MM.1S (cell line): Measurements from ENCODE around the gene SLC35G3.

ENCODE experiments used
- DNase-seq: peaks from one replicate; pipeline ENCODE4 v3.0.0-alpha.2; 2015
- H2AFZ ChIP-seq: fragments of 300-600 bp; sonication (generic); 2 replicates; pipeline ENCODE4 v1.6.0; 2016; ENCODE audit warnings: antibody characterized with exemption, low read length
- H3F3A ChIP-seq: fragments of 300-600 bp; sonication (generic); 2 replicates; pipeline ENCODE4 v1.6.1; 2016; ENCODE audit warnings: mild to moderate bottlenecking, antibody characterized with exemption, low read length, moderate library complexity, mixed read lengths; ENCODE audit not compliant: insufficient read depth
- H3K27ac ChIP-seq: fragments of 300-600 bp; sonication (generic); 2 replicates; pipeline ENCODE4 v1.5.1; 2016; ENCODE audit warnings: mild to moderate bottlenecking, low read length
- H3K27me3 ChIP-seq: fragments of 300-600 bp; sonication (generic); replicated peaks from 2 replicates; pipeline ENCODE4 v1.6.0; 2016; ENCODE audit warnings: low read length; ENCODE audit not compliant: insufficient read depth
- H3K36me3 ChIP-seq: fragments of 300-600 bp; sonication (generic); replicated peaks from 2 replicates; pipeline ENCODE4 v1.6.1; 2016; ENCODE audit warnings: mild to moderate bottlenecking, low read length, mixed read lengths; ENCODE audit not compliant: insufficient read depth
- H3K4me1 ChIP-seq: fragments of 300-600 bp; sonication (generic); 2 replicates; pipeline ENCODE4 v1.6.1; 2016; ENCODE audit warnings: low read length, mixed read lengths
- H3K4me2 ChIP-seq: fragments of 300-600 bp; sonication (generic); 2 replicates; pipeline ENCODE4 v1.6.0; 2016; ENCODE audit warnings: low read depth, low read length
- H3K4me3 ChIP-seq: fragments of 300-600 bp; sonication (generic); 2 replicates; pipeline ENCODE4 v1.5.1; 2016; ENCODE audit warnings: low read length, mixed read lengths
- H3K79me2 ChIP-seq: fragments of 300-600 bp; sonication (generic); 2 replicates; pipeline ENCODE4 v1.6.1; 2016; ENCODE audit warnings: mixed run types, low read length, mixed read lengths
- H3K9ac ChIP-seq: fragments of 300-600 bp; sonication (generic); 2 replicates; pipeline ENCODE4 v1.6.1; 2016; ENCODE audit warnings: low read length, mixed read lengths
- H3K9me2 ChIP-seq: fragments of 300-600 bp; sonication (generic); replicated peaks from 2 replicates; pipeline ENCODE4 v1.6.1; 2016; ENCODE audit warnings: mild to moderate bottlenecking, low read length, mixed read lengths; ENCODE audit not compliant: insufficient read depth
- H3K9me3 ChIP-seq: fragments of 300-600 bp; sonication (generic); replicated peaks from 2 replicates; pipeline ENCODE4 v1.6.1; 2016; ENCODE audit warnings: mild to moderate bottlenecking, low read length, mixed read lengths; ENCODE audit not compliant: insufficient read depth
- H4K20me1 ChIP-seq: fragments of 300-600 bp; sonication (generic); 2 replicates; pipeline ENCODE4 v1.6.1; 2016; ENCODE audit warnings: mild to moderate bottlenecking, low read length, moderate library complexity, mixed read lengths; ENCODE audit not compliant: insufficient read depth
- EZH2 ChIP-seq: fragments of 300-600 bp; sonication (generic); optimal IDR thresholded peaks from 2 replicates; pipeline ENCODE3; 2017; ENCODE audit warnings: low read depth, mild to moderate bottlenecking, antibody characterized with exemption, low read length, mixed read lengths
- EZH2phosphoT487 ChIP-seq: fragments of 300-600 bp; sonication (generic); IDR thresholded peaks from 2 replicates; pipeline ENCODE4 v1.6.1; 2018; ENCODE audit warnings: antibody characterized with exemption, low read length
- TF ChIP-seq, protein P1 (sequence below): fragments of 300-600 bp; sonication (generic); IDR thresholded peaks from 2 replicates; pipeline ENCODE4 v1.5.1; 2016; ENCODE audit warnings: antibody characterized with exemption, low read length, mixed read lengths

Gene SLC35G3

DNA sequence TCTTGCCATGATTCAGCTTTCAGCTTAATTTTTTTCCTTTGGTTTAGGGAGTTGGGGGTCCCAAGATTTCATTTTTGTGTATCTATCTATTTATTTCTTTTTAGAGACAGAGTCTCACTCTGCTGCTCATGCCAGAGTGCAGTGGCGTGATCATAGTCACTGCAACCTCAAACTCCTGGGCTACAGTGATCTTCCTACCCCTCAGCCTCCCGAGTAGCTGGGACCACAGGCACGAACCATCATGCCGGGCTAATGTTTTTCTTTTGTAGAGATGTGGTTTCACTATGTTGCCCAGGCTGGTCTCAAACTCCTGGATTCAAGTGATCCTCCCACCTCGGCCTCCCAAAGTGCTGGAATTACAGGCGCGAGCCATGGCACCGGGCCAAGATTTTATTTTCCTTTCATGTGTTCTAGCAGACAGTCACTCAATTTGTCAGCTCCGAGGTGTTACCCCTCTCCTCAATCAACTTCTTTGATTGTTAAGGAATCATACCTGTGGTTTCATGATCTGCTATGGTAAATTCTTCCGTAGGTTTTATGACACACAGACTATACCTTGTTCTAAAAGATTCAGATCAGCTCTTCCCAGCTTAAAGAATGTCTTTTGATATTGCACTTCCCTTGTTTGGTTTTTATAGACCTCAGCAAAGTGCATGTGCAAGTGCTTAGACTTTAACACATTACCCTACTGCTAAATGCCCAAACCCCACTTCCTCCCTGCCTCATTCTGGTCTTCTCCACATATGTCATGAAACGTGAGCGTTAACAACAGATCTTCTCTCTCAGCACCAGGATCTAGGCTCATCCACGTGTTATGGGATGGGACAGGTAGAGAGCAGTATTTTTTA, 33.6 kb downstream of the SLC35G3 start:
- H3K4me1 ChIP-seq: no peaks in the 10 kb centered on the region
- H3K36me3 ChIP-seq: no peaks in the 10 kb centered on the region
- H3K79me2 ChIP-seq: no peaks in the 10 kb centered on the region
- no peak overlapping the region for H3K27ac ChIP-seq
- H3K9me3 ChIP-seq: no peaks in the 10 kb centered on the region
- no peaks in the 10 kb centered on the region for H3K27me3 ChIP-seq
- H3K9me2 ChIP-seq: no peaks in the 10 kb centered on the region
- no peak overlapping the region for H2AFZ ChIP-seq
- no peak for DNase-seq
- TF ChIP-seq, protein P1, sequence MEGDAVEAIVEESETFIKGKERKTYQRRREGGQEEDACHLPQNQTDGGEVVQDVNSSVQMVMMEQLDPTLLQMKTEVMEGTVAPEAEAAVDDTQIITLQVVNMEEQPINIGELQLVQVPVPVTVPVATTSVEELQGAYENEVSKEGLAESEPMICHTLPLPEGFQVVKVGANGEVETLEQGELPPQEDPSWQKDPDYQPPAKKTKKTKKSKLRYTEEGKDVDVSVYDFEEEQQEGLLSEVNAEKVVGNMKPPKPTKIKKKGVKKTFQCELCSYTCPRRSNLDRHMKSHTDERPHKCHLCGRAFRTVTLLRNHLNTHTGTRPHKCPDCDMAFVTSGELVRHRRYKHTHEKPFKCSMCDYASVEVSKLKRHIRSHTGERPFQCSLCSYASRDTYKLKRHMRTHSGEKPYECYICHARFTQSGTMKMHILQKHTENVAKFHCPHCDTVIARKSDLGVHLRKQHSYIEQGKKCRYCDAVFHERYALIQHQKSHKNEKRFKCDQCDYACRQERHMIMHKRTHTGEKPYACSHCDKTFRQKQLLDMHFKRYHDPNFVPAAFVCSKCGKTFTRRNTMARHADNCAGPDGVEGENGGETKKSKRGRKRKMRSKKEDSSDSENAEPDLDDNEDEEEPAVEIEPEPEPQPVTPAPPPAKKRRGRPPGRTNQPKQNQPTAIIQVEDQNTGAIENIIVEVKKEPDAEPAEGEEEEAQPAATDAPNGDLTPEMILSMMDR: no peak
- TF ChIP-seq EZH2phosphoT487: no peak
- TF ChIP-seq EZH2: no peak
- H4K20me1 ChIP-seq: no peaks in the 10 kb centered on the region
- H3K9ac ChIP-seq: no peak overlapping the region
- no peak overlapping the region for H3K4me3 ChIP-seq
- no peak overlapping the region for H3K4me2 ChIP-seq
- H3F3A ChIP-seq: no peaks in the 10 kb centered on the region

DNA sequence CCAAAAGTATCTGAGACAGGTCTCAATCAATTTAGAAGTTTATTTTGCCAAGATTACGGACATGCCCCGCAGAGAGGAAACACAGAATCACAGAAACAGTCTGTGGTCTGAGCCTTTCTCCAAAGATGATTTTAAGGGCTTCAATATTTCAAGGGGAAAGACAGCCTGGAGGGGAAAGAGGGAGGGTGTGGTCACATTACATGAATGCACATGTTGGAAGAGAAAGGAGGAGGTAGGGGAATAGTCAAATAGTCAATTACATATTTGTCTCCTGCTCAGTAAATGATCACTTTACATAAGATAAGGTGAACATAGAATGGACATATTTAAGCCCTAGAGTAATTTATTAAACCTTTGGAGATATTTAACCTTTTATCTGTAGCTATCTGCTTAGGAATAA, 34.3 kb downstream of the SLC35G3 start:
- H3K9me2 ChIP-seq: no peaks in the 10 kb centered on the region
- no peak overlapping the region for H2AFZ ChIP-seq
- no peaks in the 10 kb centered on the region for H3K79me2 ChIP-seq
- H3K4me2 ChIP-seq: no peak overlapping the region
- H3K9me3 ChIP-seq: no peaks in the 10 kb centered on the region
- no peak for TF ChIP-seq EZH2phosphoT487
- TF ChIP-seq, protein P1: no peak
- no peak for TF ChIP-seq EZH2
- no peak overlapping the region for H3K9ac ChIP-seq
- H3K27ac ChIP-seq: no peak overlapping the region
- no peaks in the 10 kb centered on the region for H3F3A ChIP-seq
- H3K27me3 ChIP-seq: no peaks in the 10 kb centered on the region
- H3K4me1 ChIP-seq: no peaks in the 10 kb centered on the region
- no peak overlapping the region for H3K4me3 ChIP-seq
- no peak for DNase-seq
- no peaks in the 10 kb centered on the region for H3K36me3 ChIP-seq
- no peaks in the 10 kb centered on the region for H4K20me1 ChIP-seq

DNA sequence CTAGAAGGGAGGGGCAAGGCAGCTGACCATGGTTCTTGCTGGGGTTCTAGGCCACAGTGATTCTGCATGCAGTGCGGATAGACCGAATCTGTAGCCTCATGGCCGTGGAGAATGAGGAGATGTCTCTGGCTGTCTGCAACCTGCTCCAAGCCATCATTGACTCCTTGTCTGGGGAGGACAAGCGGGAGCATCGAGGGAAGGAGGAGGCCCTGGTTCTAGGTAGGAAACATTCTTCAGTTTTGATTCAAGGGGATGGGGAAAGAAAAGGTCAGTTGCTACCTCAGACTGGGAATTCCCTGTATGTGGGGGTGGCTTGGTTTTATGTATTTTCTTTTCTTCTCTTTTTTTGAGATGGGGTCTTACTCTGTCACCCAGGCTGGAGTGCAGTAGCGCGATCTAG, 38.9 kb downstream of the SLC35G3 start:
- no peaks in the 10 kb centered on the region for H3F3A ChIP-seq
- no peak overlapping the region for H2AFZ ChIP-seq
- H3K9me3 ChIP-seq: no peaks in the 10 kb centered on the region
- no peak overlapping the region for H3K4me2 ChIP-seq
- H3K36me3 ChIP-seq: no peaks in the 10 kb centered on the region
- DNase-seq: no peak
- no peaks in the 10 kb centered on the region for H3K9me2 ChIP-seq
- H4K20me1 ChIP-seq: no peaks in the 10 kb centered on the region
- H3K4me1 ChIP-seq: 0 out of 2 replicates have a peak, but pooled peaks cover 4% of the 10 kb centered on the region
- TF ChIP-seq, protein P1: no peak
- TF ChIP-seq EZH2 (no peak), EZH2phosphoT487 (no peak)
- H3K9ac ChIP-seq: no peak overlapping the region
- H3K27me3 ChIP-seq: no peaks in the 10 kb centered on the region
- no peak overlapping the region for H3K4me3 ChIP-seq
- H3K27ac ChIP-seq: no peak overlapping the region
- no peaks in the 10 kb centered on the region for H3K79me2 ChIP-seq
